Stimulated activated CD4-positive, alpha-beta T cell treated with anti-CD3 and anti-CD28 coated beads, Interleukin-15, amount 100 ng/mL, for 24 hours (primary cell): Measurements from ENCODE around the gene CDCA8.

Experiments used
- DNase-seq: peaks from one replicate; pipeline ENCODE4 v3.0.0-alpha.2; 2020

Gene CDCA8

GRCh38 chr1:37692078-37692833 lies at the start of gene CDCA8:
TSS of gene CDCA8 (plus strand) at chr1:37692516. CDS start at chr1:37692691, 175 bp downstream.
- DNase-seq = peak; percentile 99

GRCh38 chr1:37647281-37647680 lies 45.0 kb upstream of the CDCA8 start:
- DNase-seq = no peak

- no peak for DNase-seq
Measured at GRCh38 chr1:37650173-37650572, 42.1 kb upstream of the CDCA8 start.

- no peak for DNase-seq
Measured at GRCh38 chr1:37650721-37651120, 41.6 kb upstream of the CDCA8 start.

- no peak for DNase-seq
Measured at GRCh38 chr1:37651803-37652202, 40.5 kb upstream of the CDCA8 start.

GRCh38 chr1:37652976-37653375 lies 39.3 kb upstream of the CDCA8 start:
- DNase-seq = no peak

GRCh38 chr1:37653906-37654305 lies 38.4 kb upstream of the CDCA8 start:
- DNase-seq = no peak

GRCh38 chr1:37655274-37655673 lies 37.0 kb upstream of the CDCA8 start:
- no peak for DNase-seq

- DNase-seq = no peak
Measured at GRCh38 chr1:37656026-37656425, 36.3 kb upstream of the CDCA8 start.

- DNase-seq = no peak
Measured at GRCh38 chr1:37656881-37657280, 35.4 kb upstream of the CDCA8 start.

GRCh38 chr1:37657620-37658412 lies 34.5 kb upstream of the CDCA8 start:
- no peak for DNase-seq

- no peak for DNase-seq
Measured at GRCh38 chr1:37658486-37658885, 33.8 kb upstream of the CDCA8 start.

GRCh38 chr1:37660664-37661063 lies 31.7 kb upstream of the CDCA8 start:
- DNase-seq = no peak

GRCh38 chr1:37661401-37661800 lies 30.9 kb upstream of the CDCA8 start:
- no peak for DNase-seq

GRCh38 chr1:37662031-37662755 lies 30.1 kb upstream of the CDCA8 start:
- no peak for DNase-seq

- no peak for DNase-seq
Measured at GRCh38 chr1:37663426-37664000, 28.8 kb upstream of the CDCA8 start.

- DNase-seq = no peak
Measured at GRCh38 chr1:37666241-37666867, 26.0 kb upstream of the CDCA8 start.

GRCh38 chr1:37667023-37667671 lies 25.2 kb upstream of the CDCA8 start:
- no peak for DNase-seq

- DNase-seq = no peak
Measured at GRCh38 chr1:37670133-37670532, 22.2 kb upstream of the CDCA8 start.

- DNase-seq = no peak
Measured at GRCh38 chr1:37671261-37671660, 21.1 kb upstream of the CDCA8 start.

- DNase-seq = no peak
Measured at GRCh38 chr1:37672136-37672870, 20.0 kb upstream of the CDCA8 start.
